ENCODE results near the gene FOXG1.

The FOXG1 gene

DNA sequence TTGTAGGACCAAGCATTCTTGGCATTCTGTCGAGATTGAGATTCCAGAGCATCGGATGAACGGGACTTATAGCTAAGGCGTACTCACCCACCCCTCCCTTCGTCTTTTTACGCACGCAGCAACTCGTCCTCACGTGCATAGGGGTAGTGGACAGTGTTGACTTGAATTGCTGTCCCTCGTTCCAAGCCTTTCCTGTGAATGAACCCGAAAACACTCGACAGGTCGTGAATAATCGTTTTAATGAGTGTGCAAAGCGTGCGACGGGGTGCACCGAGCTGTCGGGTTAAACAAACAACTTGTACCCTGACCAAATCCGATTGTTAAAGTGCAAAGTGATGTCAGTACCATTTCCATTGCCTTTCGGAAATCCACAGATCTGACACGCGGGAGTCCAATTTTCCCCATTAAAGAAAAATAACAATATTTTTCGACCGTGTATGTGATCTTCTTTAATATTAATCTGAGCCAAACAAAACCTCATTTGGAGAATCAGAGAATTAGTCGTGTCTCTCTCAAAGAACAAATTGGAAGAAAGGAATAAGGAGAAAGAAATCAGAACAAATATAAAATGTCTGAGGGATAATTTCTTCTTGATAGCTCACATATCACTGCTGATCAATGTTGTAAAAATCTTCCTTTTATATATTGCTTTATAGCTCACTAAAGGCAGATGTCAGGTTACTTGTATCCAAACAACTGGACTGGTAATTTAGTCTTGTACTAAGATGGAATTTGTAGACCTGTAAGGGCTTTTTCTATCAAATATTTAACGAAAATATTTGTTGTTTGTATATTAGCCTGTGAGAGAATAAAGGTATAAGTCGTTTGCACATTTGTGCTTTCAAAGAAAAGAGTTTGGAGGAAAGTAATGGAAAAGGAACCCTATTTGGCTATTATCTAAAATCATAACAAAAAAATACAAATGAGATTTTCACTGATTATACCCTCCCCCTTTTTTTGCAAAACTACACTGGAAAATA is 11.8 kb downstream of the FOXG1 start:
- Histone ChIP-seq H4K20me1 (ENCODE audit: insufficient read depth, low read length) (no peaks in the 10 kb centered on the region), H3K4me1 (ENCODE audit: insufficient read depth, low read length, severe bottlenecking) (no peaks in the 10 kb centered on the region), H3K4me3 (ENCODE audit: low read depth, low read length, poor library complexity, severe bottlenecking) (no peak overlapping the region), H2AFZ (ENCODE audit: low read length) (no peak overlapping the region), H3K36me3 (ENCODE audit: insufficient read depth, low read length) (no peaks in the 10 kb centered on the region), H3K27ac (ENCODE audit: low read depth, low read length, poor library complexity, severe bottlenecking) (no peak overlapping the region), H3K9me2 (ENCODE audit: low read depth, low read length) (no peaks in the 10 kb centered on the region), H3K9me3 (ENCODE audit: low read length) (no peaks in the 10 kb centered on the region), H3K9ac (ENCODE audit: low read length) (no peak overlapping the region), H3K79me2 (ENCODE audit: insufficient read depth, low read length) (no peaks in the 10 kb centered on the region), H3K4me2 (ENCODE audit: low read length) (no peak overlapping the region), H3K27me3 (ENCODE audit: insufficient read depth, low read length) (no peaks in the 10 kb centered on the region), H3F3A (ENCODE audit: insufficient read depth, low read length) (no peaks in the 10 kb centered on the region)
- TF ChIP-seq EZH2 (IDR thresholded peaks at IDR 0.05; ENCODE audit: borderline replicate concordance, low read length): no peak
- TF ChIP-seq, protein P1, sequence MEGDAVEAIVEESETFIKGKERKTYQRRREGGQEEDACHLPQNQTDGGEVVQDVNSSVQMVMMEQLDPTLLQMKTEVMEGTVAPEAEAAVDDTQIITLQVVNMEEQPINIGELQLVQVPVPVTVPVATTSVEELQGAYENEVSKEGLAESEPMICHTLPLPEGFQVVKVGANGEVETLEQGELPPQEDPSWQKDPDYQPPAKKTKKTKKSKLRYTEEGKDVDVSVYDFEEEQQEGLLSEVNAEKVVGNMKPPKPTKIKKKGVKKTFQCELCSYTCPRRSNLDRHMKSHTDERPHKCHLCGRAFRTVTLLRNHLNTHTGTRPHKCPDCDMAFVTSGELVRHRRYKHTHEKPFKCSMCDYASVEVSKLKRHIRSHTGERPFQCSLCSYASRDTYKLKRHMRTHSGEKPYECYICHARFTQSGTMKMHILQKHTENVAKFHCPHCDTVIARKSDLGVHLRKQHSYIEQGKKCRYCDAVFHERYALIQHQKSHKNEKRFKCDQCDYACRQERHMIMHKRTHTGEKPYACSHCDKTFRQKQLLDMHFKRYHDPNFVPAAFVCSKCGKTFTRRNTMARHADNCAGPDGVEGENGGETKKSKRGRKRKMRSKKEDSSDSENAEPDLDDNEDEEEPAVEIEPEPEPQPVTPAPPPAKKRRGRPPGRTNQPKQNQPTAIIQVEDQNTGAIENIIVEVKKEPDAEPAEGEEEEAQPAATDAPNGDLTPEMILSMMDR (IDR thresholded peaks at IDR 0.05; ENCODE audit: low read length): no peak

DNA sequence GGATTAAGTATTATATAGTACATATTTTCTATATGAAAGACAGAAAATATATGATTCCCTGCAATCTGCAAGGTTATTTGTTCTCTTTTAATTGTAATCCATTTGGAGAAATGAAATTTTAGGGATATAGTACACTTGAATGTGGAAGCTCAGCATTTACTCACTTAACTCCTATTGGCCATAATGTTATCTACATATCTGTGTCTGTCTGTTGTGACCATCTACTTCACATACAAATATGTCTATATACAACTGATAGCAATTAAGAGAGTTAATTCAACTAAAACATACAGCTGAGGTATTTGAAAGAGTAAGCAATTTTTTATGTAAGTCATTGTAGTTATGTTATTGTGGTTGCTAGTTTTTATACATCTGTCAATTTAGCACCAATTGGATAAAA is 12.9 kb downstream of the FOXG1 start:
- TF ChIP-seq, protein P1 (IDR thresholded peaks at IDR 0.05; ENCODE audit: low read length): no peak
- no peak for TF ChIP-seq EZH2 (IDR thresholded peaks at IDR 0.05; ENCODE audit: borderline replicate concordance, low read length)
- H3K79me2 ChIP-seq (ENCODE audit: insufficient read depth, low read length): no peaks in the 10 kb centered on the region
- H3K27me3 ChIP-seq (ENCODE audit: insufficient read depth, low read length): no peaks in the 10 kb centered on the region
- no peaks in the 10 kb centered on the region for H3K36me3 ChIP-seq (ENCODE audit: insufficient read depth, low read length)
- no peak overlapping the region for H3K4me2 ChIP-seq (ENCODE audit: low read length)
- H4K20me1 ChIP-seq (ENCODE audit: insufficient read depth, low read length): no peaks in the 10 kb centered on the region
- no peaks in the 10 kb centered on the region for H3F3A ChIP-seq (ENCODE audit: insufficient read depth, low read length)
- H3K9ac ChIP-seq (ENCODE audit: low read length): no peak overlapping the region
- no peak overlapping the region for H2AFZ ChIP-seq (ENCODE audit: low read length)
- no peak overlapping the region for H3K4me3 ChIP-seq (ENCODE audit: low read depth, low read length, poor library complexity, severe bottlenecking)
- no peaks in the 10 kb centered on the region for H3K4me1 ChIP-seq (ENCODE audit: insufficient read depth, low read length, severe bottlenecking)
- no peak overlapping the region for H3K27ac ChIP-seq (ENCODE audit: low read depth, low read length, poor library complexity, severe bottlenecking)
- H3K9me3 ChIP-seq (ENCODE audit: low read length): no peaks in the 10 kb centered on the region
- no peaks in the 10 kb centered on the region for H3K9me2 ChIP-seq (ENCODE audit: low read depth, low read length)

DNA sequence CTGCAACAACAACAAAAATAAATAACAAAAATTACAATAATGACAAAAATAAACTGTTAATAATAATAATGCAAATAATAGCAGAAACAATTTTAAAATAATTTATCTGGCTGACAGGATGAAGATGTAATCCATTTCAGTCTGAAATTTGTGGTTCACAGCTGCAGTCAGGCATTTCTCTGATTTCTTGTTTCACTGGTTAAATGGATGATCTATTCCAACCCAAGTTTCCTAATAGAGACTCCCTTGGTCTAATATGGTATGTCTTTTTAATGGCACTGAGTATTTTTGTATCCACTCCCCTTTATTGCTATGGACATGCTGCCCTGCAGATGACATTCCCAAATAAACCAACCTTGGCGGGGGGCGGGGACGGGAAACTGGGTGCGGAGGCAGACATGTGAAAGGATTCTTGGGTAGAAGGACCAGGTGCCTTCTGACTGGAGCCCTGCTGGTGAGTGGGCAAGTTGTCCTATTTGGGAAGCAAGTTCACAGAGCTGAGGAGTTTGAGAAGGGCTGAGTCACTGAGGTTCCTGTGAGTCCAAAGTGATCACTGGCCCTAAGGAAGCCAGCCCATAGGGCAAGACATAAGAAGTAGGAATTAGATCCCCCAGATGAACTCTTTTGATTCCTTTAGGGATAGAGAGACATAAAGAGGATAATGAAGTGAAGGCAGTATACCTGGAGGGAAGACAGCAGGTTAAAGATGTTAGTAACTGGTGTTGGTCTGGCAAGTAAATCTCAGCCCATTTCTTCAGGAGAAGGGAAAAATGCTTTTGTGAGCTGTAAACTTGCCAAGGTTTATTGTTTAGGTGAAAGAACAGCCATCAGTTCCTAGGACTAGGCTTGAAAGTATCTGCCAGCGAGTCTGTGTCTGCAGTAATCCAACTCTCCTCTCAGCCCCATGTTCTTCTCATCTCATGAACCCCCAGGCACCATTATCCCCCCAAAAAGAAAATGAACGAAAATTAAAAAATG is 14.5 kb downstream of the FOXG1 start:
- H3F3A ChIP-seq (ENCODE audit: insufficient read depth, low read length): no peaks in the 10 kb centered on the region
- no peaks in the 10 kb centered on the region for H3K79me2 ChIP-seq (ENCODE audit: insufficient read depth, low read length)
- no peaks in the 10 kb centered on the region for H3K36me3 ChIP-seq (ENCODE audit: insufficient read depth, low read length)
- no peak overlapping the region for H3K9ac ChIP-seq (ENCODE audit: low read length)
- no peaks in the 10 kb centered on the region for H3K27me3 ChIP-seq (ENCODE audit: insufficient read depth, low read length)
- no peaks in the 10 kb centered on the region for H4K20me1 ChIP-seq (ENCODE audit: insufficient read depth, low read length)
- no peak for TF ChIP-seq EZH2 (IDR thresholded peaks at IDR 0.05; ENCODE audit: borderline replicate concordance, low read length)
- TF ChIP-seq, protein P1 (IDR thresholded peaks at IDR 0.05; ENCODE audit: low read length): no peak
- no peak overlapping the region for H3K4me3 ChIP-seq (ENCODE audit: low read depth, low read length, poor library complexity, severe bottlenecking)
- H3K9me3 ChIP-seq (ENCODE audit: low read length): no peaks in the 10 kb centered on the region
- H3K4me2 ChIP-seq (ENCODE audit: low read length): no peak overlapping the region
- H3K4me1 ChIP-seq (ENCODE audit: insufficient read depth, low read length, severe bottlenecking): no peaks in the 10 kb centered on the region
- no peak overlapping the region for H3K27ac ChIP-seq (ENCODE audit: low read depth, low read length, poor library complexity, severe bottlenecking)
- no peaks in the 10 kb centered on the region for H3K9me2 ChIP-seq (ENCODE audit: low read depth, low read length)
- H2AFZ ChIP-seq (ENCODE audit: low read length): no peak overlapping the region

Data from OCI-LY1 (cell line).